Islet precursor cell (in vitro differentiated cells): ENCODE measurements around the gene ROBO4.

Experiments
- DNase-seq: peaks from one replicate; pipeline ENCODE4 v3.0.0-alpha.2; 2018

Gene ROBO4

GRCh38 chr11:124887667-124888013, 10.0 kb downstream of the ROBO4 start:
- peak; percentile 25 for DNase-seq

- no peak for DNase-seq
Observed at GRCh38 chr11:124886978-124887666, 10.5 kb downstream of the ROBO4 start.

- no peak for DNase-seq
Observed at GRCh38 chr11:124886476-124886875, 11.2 kb downstream of the ROBO4 start.

- DNase-seq, result no peak
Observed at GRCh38 chr11:124884869-124885479, 12.7 kb downstream of the ROBO4 start.

GRCh38 chr11:124884340-124884739, 13.3 kb downstream of the ROBO4 start:
- DNase-seq, result no peak

GRCh38 chr11:124882339-124883071, 15.2 kb downstream of the ROBO4 start:
- DNase-seq, result peak; percentile 46

GRCh38 chr11:124880958-124881357, 16.7 kb downstream of the ROBO4 start:
- no peak for DNase-seq

GRCh38 chr11:124880290-124880611, 17.4 kb downstream of the ROBO4 start:
- DNase-seq, result peak; percentile 45

- peak; percentile 38 for DNase-seq
Observed at GRCh38 chr11:124879493-124880289, 18.0 kb downstream of the ROBO4 start.

GRCh38 chr11:124878759-124879492, 18.7 kb downstream of the ROBO4 start:
- no peak for DNase-seq

GRCh38 chr11:124877910-124878758, 19.5 kb downstream of the ROBO4 start:
- DNase-seq, result no peak

- DNase-seq, result no peak
Observed at GRCh38 chr11:124877631-124877909, 20.1 kb downstream of the ROBO4 start.

- no peak for DNase-seq
Observed at GRCh38 chr11:124876818-124877630, 20.6 kb downstream of the ROBO4 start.

- DNase-seq, result peak; percentile 97
Observed at GRCh38 chr11:124875943-124876817, 21.5 kb downstream of the ROBO4 start.

- no peak for DNase-seq
Observed at GRCh38 chr11:124875401-124875800, 22.3 kb downstream of the ROBO4 start.

GRCh38 chr11:124874571-124875255, 23.0 kb downstream of the ROBO4 start:
- DNase-seq, result no peak

GRCh38 chr11:124873951-124874350, 23.7 kb downstream of the ROBO4 start:
- DNase-seq, result no peak

GRCh38 chr11:124872741-124873140, 24.9 kb downstream of the ROBO4 start:
- no peak for DNase-seq

GRCh38 chr11:124872280-124872679, 25.4 kb downstream of the ROBO4 start:
- no peak for DNase-seq
